HepG2 (cell line): ENCODE data around the gene NDRG3. TPM values are rescaled to one million over a fixed set of nuclear protein-coding genes. Genes with fewer than 3 reads are reported as not detected.

Source experiments
- ATAC-seq: fragments of 200-7000 bp; cut with Tn5 transposase; 3 replicates; pipeline ENCODE4 v1.9.1; 2020; ENCODE audit warnings: mild to moderate bottlenecking, moderate library complexity
- BruUV-seq: library from RNA; stranded (reverse); fragments of 400-500 nt; replicated peaks from 2 replicates; lab custom pipeline; 2021; lab: Mats Ljungman, UMichigan
- CTCF ChIA-PET: fragments of 300-600 bp; formaldehyde crosslinking; extraction: SDS; loops from one replicate; lab custom pipeline; 2021; ENCODE audit warnings: low total read pairs, inconsistent platforms, low intra/inter-chr PET ratio; lab: Yijun Ruan, JAX
- POLR2A ChIA-PET: fragments of 350-600 bp; sonication (Branson Sonifier 250); formaldehyde crosslinking; loops from one replicate; lab custom pipeline; 2020; ENCODE audit warnings: antibody characterized with exemption, inconsistent platforms; lab: Yijun Ruan, JAX
- DNase-seq: peaks from one replicate; pipeline ENCODE4 v3.0.0-alpha.2; 2015; ENCODE audit warnings: low spot score
- FAIRE-seq: peaks from 3 replicates; lab custom pipeline; 2011; peaks lifted over from hg19 to GRCh38; lab: Jason Lieb, UNC
- H2AFZ ChIP-seq: one replicate; pipeline ENCODE4 v1.6.1; 2011; ENCODE audit warnings: low read length, inconsistent platforms
- H3K27ac ChIP-seq: fragments of 300-600 bp; 3 replicates; pipeline ENCODE4 v1.8.0; 2011; ENCODE audit warnings: mixed run types, mild to moderate bottlenecking, mixed read lengths, low read length, inconsistent platforms; ENCODE audit not compliant: insufficient read depth; ENCODE audit errors: extremely low read length
- H3K27me3 ChIP-seq, 2 experiments: fragments of 200-600 bp in 1 of 2; 2 replicates in 1 of 2; 3 replicates in 1 of 2; pipeline versions ENCODE4 v1.6.0 to v1.8.0; 2011; ENCODE audit warnings: low read length in 2 of 2, mild to moderate bottlenecking in 2 of 2, moderate library complexity in 2 of 2, inconsistent platforms in 1 of 2; ENCODE audit not compliant: insufficient read depth in 2 of 2, control insufficient read depth in 1 of 2
- H3K36me3 ChIP-seq, 2 experiments: fragments of 200-600 bp in 1 of 2; replicated peaks in 1 of 2; 2 replicates in 1 of 2; 3 replicates in 1 of 2; pipeline versions ENCODE4 v1.5.1 to v1.8.0; 2011; ENCODE audit warnings: low read length in 2 of 2, inconsistent platforms in 1 of 2; ENCODE audit not compliant: insufficient read depth in 2 of 2, control insufficient read depth in 1 of 2
- H3K4me1 ChIP-seq: 2 replicates; pipeline ENCODE4 v1.5.1; 2012; ENCODE audit warnings: low read length, inconsistent platforms; ENCODE audit not compliant: insufficient read depth
- H3K4me2 ChIP-seq: 2 replicates; pipeline ENCODE4 v1.6.0; 2011; ENCODE audit warnings: low read depth, low read length, inconsistent platforms
- H3K4me3 ChIP-seq, 3 experiments: fragments of 200-600 bp in 1 of 3; sonication (generic), shearing (Covaris generic) in 1 of 3; replicated peaks in 1 of 3; 2 replicates each; pipeline ENCODE4 v1.5.1; 2011 to 2016; ENCODE audit warnings: low read length in 3 of 3, inconsistent platforms in 2 of 3, low read depth in 2 of 3, mild to moderate bottlenecking in 2 of 3, control low read depth in 1 of 3, mixed read lengths in 1 of 3; ENCODE audit not compliant: insufficient read depth in 1 of 3
- H3K79me2 ChIP-seq: one replicate; pipeline ENCODE4 v1.6.1; 2011; ENCODE audit warnings: low read length, inconsistent platforms; ENCODE audit not compliant: insufficient read depth
- H3K9ac ChIP-seq: 2 replicates; pipeline ENCODE4 v1.6.0; 2011; ENCODE audit warnings: mild to moderate bottlenecking, low read depth, low read length, inconsistent platforms; ENCODE audit not compliant: insufficient read depth
- H3K9me3 ChIP-seq: 2 replicates; pipeline ENCODE4 v1.5.1; 2012; ENCODE audit warnings: mild to moderate bottlenecking, low read length
- H4K20me1 ChIP-seq: 2 replicates; pipeline ENCODE4 v1.6.0; 2011; ENCODE audit warnings: inconsistent platforms, mild to moderate bottlenecking, low read length, moderate library complexity; ENCODE audit not compliant: insufficient read depth
- ATM ChIP-seq: fragments of 450-650 bp; IDR thresholded peaks from 2 replicates; pipeline ENCODE4 v1.7.1; 2017; ENCODE audit warnings: mild to moderate bottlenecking, borderline replicate concordance
- LCORL ChIP-seq, 2 experiments: fragments of 450-650 bp in 1 of 2; sonication (generic) in 1 of 2; formaldehyde crosslinking in 1 of 2; IDR thresholded peaks; 2 replicates each; pipeline versions ENCODE4 v1.5.0 to v1.6.1; 2017 to 2020; ENCODE audit warnings: antibody characterized with exemption in 1 of 2, missing genetic modification reagents in 1 of 2
- MAFF ChIP-seq: IDR thresholded peaks from 2 replicates; pipeline ENCODE4 v1.6.1; 2011; ENCODE audit warnings: low read depth, low read length, improper control_type of control experiment
- MAFK ChIP-seq, 2 experiments: IDR thresholded peaks in 1 of 2; conservative IDR thresholded peaks in 1 of 2; 2 replicates each; pipeline ENCODE4 v1.6.1; 2011; ENCODE audit warnings: improper control_type of control experiment in 2 of 2, low read length in 2 of 2
- MEF2D ChIP-seq: sonication (generic); formaldehyde crosslinking; IDR thresholded peaks from 2 replicates; pipeline ENCODE4 v1.5.1; 2020; ENCODE audit warnings: mild to moderate bottlenecking, missing genetic modification reagents
- STAG1 ChIP-seq: sonication (generic); formaldehyde crosslinking; IDR thresholded peaks from 2 replicates; pipeline ENCODE4 v1.4.0; 2020; ENCODE audit warnings: missing genetic modification reagents
- TSC22D2 ChIP-seq: sonication (generic); formaldehyde crosslinking; IDR thresholded peaks from 2 replicates; pipeline ENCODE4 v1.5.1; 2020; ENCODE audit warnings: missing genetic modification reagents, mild to moderate bottlenecking, borderline replicate concordance
- ZC3H4 ChIP-seq: sonication (generic); formaldehyde crosslinking; IDR thresholded peaks from 2 replicates; pipeline ENCODE4 v1.4.0; 2020; ENCODE audit warnings: missing genetic modification reagents, borderline replicate concordance
- ZKSCAN8 ChIP-seq: IDR thresholded peaks from 2 replicates; pipeline ENCODE4 v1.6.1; 2016; ENCODE audit warnings: borderline replicate concordance, missing genetic modification reagents, missing compliant biosample characterization
- WGBS: methylation state at CpG from one replicate; pipeline ENCODE4 v1.1.6; 2017; ENCODE audit warnings: low lambda C conversion rate; 5-methylcytosine and 5-hydroxymethylcytosine counted together
- in situ Hi-C: cut with HindIII; loops from 2 replicates; pipeline ENCODE4 v1.10.0; 2017; ENCODE audit warnings: low pct_unique_long_range_greater_than_20kb; ENCODE audit not compliant: extremely low pct_ligation_motif_present
- intact Hi-C: fragments of 100-400 bp; cut with micrococcal nuclease; formaldehyde crosslinking; loops from one replicate; pipeline ENCODE4 v1.10.0; 2022; ENCODE audit not compliant: unreplicated experiment
- polyA plus RNA-seq, 8 experiments: library from polyadenylated mRNA; depleted of rRNA in 3 of 8; stranded (reverse) in 7 of 8; unstranded in 1 of 8; fragments of >200 nt; fragmentation: Illumina TruSeq in 4 of 8; extraction: Trizol in 4 of 8; gene quantifications; 2 replicates each; pipeline versions ENCODE4 v1.2.1 to v1.2.3, GENCODE V29; 2011 to 2016; ENCODE audit warnings: low read depth in 4 of 8, missing spikeins in 1 of 8, mixed read lengths in 1 of 8; ENCODE audit not compliant: insufficient read depth in 1 of 8
- total RNA-seq, 5 experiments: library from RNA; depleted of rRNA; stranded (reverse); fragments of >200 nt; fragmentation: Illumina TruSeq; extraction: Trizol; gene quantifications; 2 replicates each; pipeline ENCODE4 v1.2.3, GENCODE V29; 2016; ENCODE audit warnings: low read depth in 1 of 5

NDRG3 gene
- total and polyA plus RNA-seq, 2 of the 13 experiments (the other 11 are each of a cell fraction or from before 2014, with no cell fraction given), result 36.0 to 40.5 TPM

DNA sequence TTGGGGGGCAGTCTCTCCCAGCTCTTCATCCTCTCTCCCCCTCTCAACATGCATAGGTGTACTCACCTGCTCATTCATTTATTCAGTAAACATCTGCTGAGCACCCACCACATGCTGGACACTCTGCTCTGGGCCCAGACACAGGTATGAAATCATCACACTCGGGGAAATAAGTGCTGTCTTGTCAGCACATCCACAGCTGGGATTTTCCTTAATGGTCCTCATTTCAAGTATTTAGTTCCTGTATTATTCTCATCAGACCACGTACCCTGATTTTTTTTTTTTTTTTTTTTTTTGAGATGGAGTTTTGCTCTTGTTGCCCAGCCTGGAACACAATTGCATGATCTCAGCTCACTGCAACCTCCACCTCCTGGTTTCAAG is 121.0 kb downstream of the NDRG3 start:
- POLR2A ChIA-PET, result interaction anchor here (0.7 to 4.5 kb wide), 5 partner anchors 8 to 120 kb away, joined by 3 to 52 read pairs (median 13); partner anchors contain the start of gene RAB5IF
- intact Hi-C loops (no loop called here), in situ Hi-C loops (no loop called here)
- Histone ChIP-seq H3K36me3 (no peaks in the 10 kb centered on the region), H4K20me1 (no peaks in the 10 kb centered on the region), H3K79me2 (no peaks in the 10 kb centered on the region), H3K4me3 (no peak overlapping the region), H3K9ac (peak overlapping the region; percentile 48; the same call in 1 of the 2 replicates), H3K4me2 (peak overlapping the region; percentile 75), H2AFZ (no peak overlapping the region), H3K9me3 (no peaks in the 10 kb centered on the region), H3K27me3 (no peaks in the 10 kb centered on the region), H3K4me1 (peaks cover 37% of the 10 kb centered on the region), H3K27ac (no peak overlapping the region)
- no peak for TF ChIP-seq MEF2D (CRISPR knock-in tag)
- no peak for TF ChIP-seq ATM
- TF ChIP-seq ZC3H4, result no peak
- TF ChIP-seq MAFF, result peak; percentile 61; the same call in 1 of the 2 replicates
- no peak for TF ChIP-seq LCORL (IDR thresholded peaks at IDR 0.05)
- TF ChIP-seq LCORL (CRISPR knock-in tag; IDR thresholded peaks at IDR 0.05), result no peak
- TF ChIP-seq TSC22D2, result no peak
- TF ChIP-seq ZKSCAN8, result no peak
- peak; percentile 25 to 57; a peak in 2 of 4 replicates for TF ChIP-seq MAFK (conservative IDR thresholded peaks at IDR 0.05 in 1 of 2, IDR thresholded peaks at IDR 0.05 in 1 of 2; ENCODE audit: low read length in 2 of 2)
- TF ChIP-seq STAG1 (CRISPR knock-in tag), result no peak
- no peak; the same call in 2 of the 3 replicates for ATAC-seq
- CTCF ChIA-PET, result no interaction called here
- BruUV-seq, result no TSS peak
- no peak for FAIRE-seq
- DNase-seq, result no peak
- 79% methylated on average over 2 of the region's 2 CpGs for WGBS
